MM.1S (cell line): ENCODE results near the gene SLC6A12.

Source experiments
- CTCF ChIP-seq: fragments of 300-600 bp; sonication (generic); IDR thresholded peaks from 2 replicates; pipeline ENCODE4 v1.5.1; 2016; ENCODE audit warnings: antibody characterized with exemption, low read length, mixed read lengths
- EZH2 ChIP-seq: fragments of 300-600 bp; sonication (generic); optimal IDR thresholded peaks from 2 replicates; pipeline ENCODE3; 2017; ENCODE audit warnings: low read depth, mild to moderate bottlenecking, antibody characterized with exemption, low read length, mixed read lengths
- EZH2phosphoT487 ChIP-seq: fragments of 300-600 bp; sonication (generic); IDR thresholded peaks from 2 replicates; pipeline ENCODE4 v1.6.1; 2018; ENCODE audit warnings: antibody characterized with exemption, low read length

GRCh38 chr12:164207-164606, 49.8 kb downstream of the SLC6A12 start:
- TF ChIP-seq CTCF, result no peak
- no peak for TF ChIP-seq EZH2
- no peak for TF ChIP-seq EZH2phosphoT487
